ENCODE measurements around the gene SAE1.
"Not testable (repeated sequence)": the region's sequence is repeated elsewhere in the genome, so short reads cannot be mapped to it uniquely, and the experiment has no call there.

Gene SAE1

GRCh38 chr19:47243364-47243775 lies 112.7 kb downstream of the SAE1 start:
- no peak for DNase-seq

DNA sequence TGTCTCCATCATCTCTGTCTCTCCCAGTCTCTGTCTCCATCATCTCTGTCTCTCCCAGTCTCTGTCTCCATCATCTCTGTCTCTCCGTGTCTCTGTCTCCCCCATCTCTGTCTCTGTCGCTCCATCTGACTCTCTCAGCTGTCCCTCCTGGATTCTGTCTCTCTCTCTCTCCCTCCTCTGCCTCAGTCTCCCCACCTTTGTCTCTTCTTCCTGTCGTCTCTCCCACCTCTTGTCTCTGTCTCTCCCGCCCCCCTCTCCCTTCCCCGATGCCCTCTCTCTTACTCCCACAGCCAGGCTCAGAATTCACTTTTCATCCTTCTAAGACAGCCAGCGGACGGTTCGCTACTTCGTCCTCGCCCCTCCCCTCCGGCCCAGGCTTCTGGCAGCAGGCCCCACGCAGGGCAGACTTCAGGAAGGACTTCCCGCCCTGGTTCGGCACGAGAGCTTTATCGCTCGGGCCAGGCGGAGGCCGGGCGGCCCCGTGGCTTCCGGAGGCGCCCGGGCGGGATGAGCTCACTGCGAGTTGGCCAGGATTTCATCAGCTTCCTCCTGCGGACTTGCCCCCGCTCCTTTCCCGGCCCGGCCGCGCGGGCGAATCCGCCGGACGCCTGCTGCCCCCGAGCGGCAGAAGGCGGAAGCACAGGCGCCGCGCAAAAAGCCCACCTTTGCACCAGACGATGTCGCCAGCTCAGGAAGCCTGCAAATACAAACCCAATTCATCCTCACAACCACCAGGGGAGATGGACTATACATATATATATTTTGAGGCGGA lies 113.3 kb downstream of the SAE1 start:
- DNase-seq, result no peak

DNA sequence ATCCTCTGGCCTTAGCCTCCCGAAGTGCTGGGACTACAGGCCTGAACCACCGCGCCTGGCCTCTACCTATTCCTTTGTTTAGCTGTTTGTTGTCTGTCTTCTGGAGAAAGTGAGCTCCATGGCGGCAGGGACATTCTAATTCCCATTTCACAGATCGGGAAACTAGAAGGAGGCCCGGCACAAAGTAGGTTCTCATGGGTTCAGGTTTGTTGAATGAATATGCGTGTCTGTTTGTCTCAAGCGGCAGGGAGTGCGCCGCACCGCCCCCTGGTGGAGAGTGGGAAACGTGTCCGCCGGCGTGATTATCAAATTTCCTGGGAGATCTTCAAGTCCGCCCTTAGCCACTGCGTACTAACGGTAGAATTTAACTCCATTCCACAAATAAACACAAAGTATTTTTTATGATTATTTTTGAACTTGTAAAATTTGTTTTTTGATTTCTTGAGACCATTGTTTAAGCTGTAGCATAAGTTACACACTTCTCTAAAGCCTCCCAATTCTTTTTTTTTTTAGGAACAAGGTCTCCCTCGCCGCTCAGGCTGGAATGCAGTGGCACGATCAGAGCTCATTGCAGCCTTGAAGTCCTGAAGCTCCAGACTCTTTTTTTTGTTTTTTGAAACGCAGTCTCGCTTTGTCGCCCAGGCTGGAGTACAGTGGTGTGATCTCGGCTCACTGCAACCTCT lies 116.8 kb downstream of the SAE1 start:
- DNase-seq, result no peak

DNA sequence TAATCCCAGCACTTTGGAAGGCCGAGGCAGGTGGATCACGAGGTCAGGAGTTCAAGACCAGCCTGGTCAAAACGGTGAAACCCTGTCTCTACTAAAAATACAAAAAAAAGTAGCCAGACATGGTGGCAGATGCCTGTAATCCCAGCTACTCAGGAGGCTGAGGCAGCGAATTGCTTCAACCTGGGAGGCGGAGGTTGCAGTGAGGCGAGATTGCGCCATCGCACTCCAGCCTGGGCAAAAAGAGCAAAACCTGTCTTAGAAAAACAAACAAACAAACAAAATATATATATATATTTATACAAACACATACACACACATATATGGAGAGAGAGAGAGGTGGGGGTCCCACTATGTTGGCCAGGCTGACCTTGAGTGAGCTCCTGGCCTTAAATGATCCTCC lies 122.4 kb downstream of the SAE1 start:
- not testable (repeated sequence) for DNase-seq

DNA sequence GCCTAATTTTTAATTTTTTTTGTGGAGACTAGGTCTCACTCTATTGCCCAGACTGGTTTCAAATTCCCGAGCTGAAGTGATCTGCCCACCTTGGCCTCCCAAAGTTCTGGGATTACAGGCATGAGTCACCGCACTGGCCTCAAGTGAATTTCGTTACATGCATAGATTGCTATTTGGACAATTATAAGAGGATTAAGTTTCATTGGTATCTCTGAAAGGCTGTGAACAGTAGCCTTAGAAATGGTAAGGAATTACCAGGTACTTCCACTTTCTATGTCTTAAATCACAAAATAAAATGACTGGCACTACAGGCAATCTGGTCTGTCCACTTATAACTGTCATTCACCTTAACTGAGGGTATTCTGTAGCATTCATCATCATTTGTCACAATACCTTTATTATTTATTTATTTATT lies 122.8 kb downstream of the SAE1 start:
- DNase-seq, result no peak

DNA sequence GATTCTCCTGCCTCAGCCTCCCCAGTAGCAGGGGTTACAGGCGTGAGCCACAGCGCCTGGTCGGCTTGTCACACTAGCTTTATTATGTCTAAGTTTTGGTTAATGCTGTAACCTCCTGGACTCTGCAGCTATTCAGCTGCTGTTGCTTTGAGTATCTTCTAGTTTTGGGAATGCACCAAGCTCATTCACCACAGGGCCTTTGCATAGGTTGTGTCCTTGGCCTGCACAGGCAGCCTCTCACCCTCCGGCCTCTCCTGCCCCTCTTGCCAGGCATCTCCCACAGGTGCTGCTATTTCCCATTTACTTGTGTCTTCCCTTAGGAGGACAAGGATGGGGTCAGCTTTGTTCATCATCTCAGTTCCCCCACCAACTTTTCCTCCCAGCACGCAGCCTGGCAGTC lies 123.3 kb downstream of the SAE1 start:
- DNase-seq, result no peak

- peak; percentile 88 for DNase-seq
Observed at GRCh38 chr19:47255879-47256692, 125.5 kb downstream of the SAE1 start, which contains the start of gene CCDC9. TSS of gene CCDC9 (plus strand) at chr19:47256525. CDS start at chr19:47258401, 1,876 bp downstream.

DNA sequence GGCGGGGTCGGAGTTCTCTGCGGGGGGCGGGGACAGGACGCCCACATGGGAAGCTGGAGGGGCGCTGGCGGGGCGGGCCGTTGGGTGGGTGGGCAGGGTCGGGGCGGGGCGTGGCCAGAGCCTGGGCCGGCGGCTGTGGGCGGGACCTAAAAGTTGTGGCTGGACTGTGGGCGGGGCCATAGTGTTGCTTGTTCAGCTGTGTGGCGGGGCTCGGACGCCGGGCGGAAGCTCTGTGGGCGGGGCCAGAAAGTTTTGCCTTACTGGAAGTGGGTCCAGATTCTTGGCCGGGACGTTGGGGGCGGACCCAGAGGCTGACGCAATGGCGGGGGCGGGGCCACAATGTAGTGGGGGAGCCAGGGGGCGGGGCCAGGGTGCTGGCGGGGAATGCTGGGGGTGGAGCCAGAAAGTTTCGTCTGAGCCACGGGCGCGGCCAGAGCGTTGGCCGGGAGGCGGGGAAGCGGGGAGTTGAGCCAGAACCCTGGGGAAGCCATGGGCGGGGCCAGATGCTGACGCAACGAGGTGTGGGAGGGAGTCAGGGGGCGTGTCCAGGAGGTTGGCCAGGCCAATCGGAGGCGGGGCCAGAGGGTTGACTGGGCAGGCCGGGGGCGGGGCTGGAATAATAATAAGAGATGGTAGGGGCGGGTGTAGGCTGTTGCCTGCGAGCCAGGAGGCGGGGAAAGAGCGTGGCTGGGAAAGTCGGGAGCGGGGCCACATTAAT lies 126.2 kb downstream of the SAE1 start:
- DNase-seq, result peak; percentile 97

- no peak for DNase-seq
Observed at GRCh38 chr19:47257411-47258169, 127.0 kb downstream of the SAE1 start.

GRCh38 chr19:47258434-47258833 lies 127.8 kb downstream of the SAE1 start:
- DNase-seq, result no peak

DNA sequence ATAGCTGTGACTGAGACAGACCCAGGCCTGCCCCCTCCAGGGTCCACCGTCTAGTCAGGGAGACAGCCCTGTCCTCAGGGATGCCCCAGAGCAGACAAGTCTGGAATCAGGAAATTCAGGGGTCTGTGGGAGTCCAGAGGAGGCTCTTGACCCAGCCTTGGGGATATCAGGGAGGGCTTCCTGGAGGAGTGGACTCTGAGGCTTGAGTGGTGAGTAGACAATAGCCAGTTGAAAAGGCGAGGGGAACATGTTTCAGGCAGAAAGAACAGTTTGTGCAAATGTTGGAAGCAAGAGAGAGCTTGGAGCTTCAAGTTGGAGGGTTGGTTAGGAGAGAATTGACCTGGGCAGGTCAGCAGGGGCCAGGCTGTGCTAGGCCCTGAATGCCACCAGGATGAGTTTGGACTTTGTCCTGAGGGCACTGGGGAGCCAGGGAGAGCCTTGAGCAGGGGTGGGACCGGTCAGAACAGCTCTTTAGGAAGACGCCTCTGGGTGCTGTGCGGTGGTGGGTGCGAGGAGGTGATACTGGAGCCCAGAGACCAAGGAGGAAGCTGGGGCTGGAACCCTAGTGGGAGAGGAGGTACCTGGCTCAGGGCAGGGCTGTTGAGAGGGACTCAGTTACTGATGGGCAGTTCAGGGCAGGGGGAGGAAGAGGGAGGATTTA lies 128.4 kb downstream of the SAE1 start:
- DNase-seq, result no peak

Data from NCI-H187 treated with DMSO at 0.1 percent for 48 hours (cell line).